H7 (cell line): ENCODE data around the gene DOCK4. TPM values are rescaled to one million over a fixed set of nuclear protein-coding genes. Genes with fewer than 3 reads are reported as not detected.

ENCODE experiments used
- DNase-seq: peaks from one replicate; pipeline ENCODE4 v3.0.0; 2012
- H3K27me3 ChIP-seq: 2 replicates; pipeline ENCODE4 v1.6.0; 2011; ENCODE audit warnings: mild to moderate bottlenecking, low read length; ENCODE audit not compliant: control insufficient read depth, insufficient read depth
- H3K36me3 ChIP-seq: replicated peaks from 2 replicates; pipeline ENCODE4 v1.5.1; 2011; ENCODE audit warnings: low read length; ENCODE audit not compliant: control insufficient read depth, insufficient read depth
- H3K4me3 ChIP-seq: 2 replicates; pipeline ENCODE4 v1.5.1; 2011; ENCODE audit warnings: low read depth, mild to moderate bottlenecking, control low read depth, low read length, moderate library complexity; ENCODE audit not compliant: insufficient read depth
- total RNA-seq: library from RNA; depleted of rRNA; stranded (reverse); fragments of >200 nt; shearing (Covaris generic); gene quantifications from 2 replicates; pipeline ENCODE4 v1.2.3, GENCODE V29; 2014

Gene DOCK4
- total RNA-seq, 1 experiment from 2014 or later: 16.1 TPM

- H3K27me3 ChIP-seq: no peaks in the 10 kb centered on the region
- no peak for DNase-seq
- H3K4me3 ChIP-seq: no peak overlapping the region
- H3K36me3 ChIP-seq: no peaks in the 10 kb centered on the region
These were observed 346.0 kb downstream of the DOCK4 start for GRCh38 chr7:111860248-111860647.

- H3K36me3 ChIP-seq: no peaks in the 10 kb centered on the region
- DNase-seq: no peak
- H3K4me3 ChIP-seq: no peak overlapping the region
- H3K27me3 ChIP-seq: no peaks in the 10 kb centered on the region
These were observed 347.9 kb downstream of the DOCK4 start for GRCh38 chr7:111858331-111858730.

DNA sequence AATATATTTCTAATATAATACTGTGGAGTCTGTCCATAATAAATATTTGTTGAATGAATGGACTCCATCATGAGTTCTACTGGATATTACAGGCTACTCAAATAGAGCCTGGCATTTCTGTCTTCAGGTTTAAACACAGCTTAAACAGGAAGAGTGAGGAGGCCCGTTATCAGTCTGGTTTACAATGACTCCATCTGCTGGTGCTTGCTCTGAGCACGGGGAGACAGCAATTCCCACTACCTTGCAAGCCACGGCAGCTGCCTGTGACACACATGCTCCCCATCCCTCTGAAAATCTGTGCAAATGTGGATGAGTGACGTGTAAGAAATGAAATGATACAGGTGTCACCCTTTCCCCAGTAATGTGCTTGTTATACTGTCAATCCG is 350.4 kb downstream of the DOCK4 start:
- peak; percentile 32 for DNase-seq
- Histone ChIP-seq H3K27me3 (no peaks in the 10 kb centered on the region), H3K4me3 (no peak overlapping the region), H3K36me3 (no peaks in the 10 kb centered on the region)

DNA sequence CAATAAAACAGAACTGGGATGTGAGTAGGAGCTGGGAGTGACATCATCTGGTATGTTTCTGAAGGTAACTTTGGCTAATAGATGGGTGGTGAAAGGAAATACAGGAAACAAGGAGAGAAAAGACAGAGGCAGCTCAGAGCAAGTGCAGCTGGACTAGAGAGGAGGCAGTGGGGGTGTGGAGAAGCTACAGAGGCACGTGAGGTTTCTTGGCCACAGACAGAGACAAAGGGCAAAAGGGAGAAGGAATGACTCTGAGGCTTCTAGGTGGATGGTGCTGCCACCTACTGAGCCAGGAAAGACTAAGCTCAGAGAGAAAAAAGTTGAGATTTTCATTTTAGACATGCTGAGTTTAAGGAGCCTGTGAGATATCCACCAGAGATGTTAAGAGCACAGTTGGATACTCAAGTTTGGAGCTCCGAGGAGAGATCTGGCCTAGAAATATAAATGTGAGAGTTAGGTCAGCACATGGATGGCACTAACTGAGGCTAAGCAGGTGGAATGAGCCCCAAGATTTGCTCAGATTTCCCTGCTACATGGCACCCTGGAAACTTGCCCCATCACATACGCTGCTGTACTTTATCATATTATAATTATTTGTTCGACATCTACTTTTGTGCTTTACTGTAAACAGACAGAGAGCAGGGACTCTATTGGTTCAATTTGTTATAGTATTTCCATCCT is 350.9 kb downstream of the DOCK4 start:
- Histone ChIP-seq H3K36me3 (no peaks in the 10 kb centered on the region), H3K27me3 (no peaks in the 10 kb centered on the region), H3K4me3 (no peak overlapping the region)
- DNase-seq: peak; percentile 49

GRCh38 chr7:111853201-111853990 is 352.8 kb downstream of the DOCK4 start:
- no peak overlapping the region for H3K4me3 ChIP-seq
- H3K36me3 ChIP-seq: no peaks in the 10 kb centered on the region
- DNase-seq: no peak

GRCh38 chr7:111852081-111852480 is 354.1 kb downstream of the DOCK4 start:
- no peaks in the 10 kb centered on the region for H3K36me3 ChIP-seq
- no peak for DNase-seq
- H3K4me3 ChIP-seq: no peak overlapping the region
- H3K27me3 ChIP-seq: no peaks in the 10 kb centered on the region

More at GRCh38 chr7:111853201-111853990, 352.8 kb downstream of the DOCK4 start:
- H3K27me3 ChIP-seq: no peaks in the 10 kb centered on the region

DNA sequence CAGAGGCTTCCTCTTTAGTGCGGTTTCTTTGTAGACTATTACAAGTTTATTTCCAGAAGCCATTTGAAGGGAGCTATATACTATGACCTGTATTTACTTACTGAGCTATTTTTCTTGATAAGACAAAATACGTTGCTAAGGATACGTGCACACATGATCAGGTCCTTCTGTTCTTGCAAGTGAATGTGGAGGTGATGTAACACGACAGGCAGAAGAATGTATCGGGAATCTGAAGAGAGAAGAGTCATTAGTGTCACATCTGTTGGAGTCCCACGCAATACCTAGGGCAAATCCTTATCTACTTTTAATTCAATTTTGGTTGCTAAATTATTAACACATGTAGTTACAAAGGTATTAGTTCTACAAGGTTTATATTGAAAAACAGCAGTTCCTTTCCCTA is 359.3 kb downstream of the DOCK4 start:
- Histone ChIP-seq H3K4me3 (no peak overlapping the region), H3K27me3 (no peaks in the 10 kb centered on the region), H3K36me3 (no peaks in the 10 kb centered on the region)
- no peak for DNase-seq

- no peak for DNase-seq
- Histone ChIP-seq H3K4me3 (no peak overlapping the region), H3K36me3 (no peaks in the 10 kb centered on the region), H3K27me3 (no peaks in the 10 kb centered on the region)
These were observed 360.3 kb downstream of the DOCK4 start for GRCh38 chr7:111845853-111846252.

DNA sequence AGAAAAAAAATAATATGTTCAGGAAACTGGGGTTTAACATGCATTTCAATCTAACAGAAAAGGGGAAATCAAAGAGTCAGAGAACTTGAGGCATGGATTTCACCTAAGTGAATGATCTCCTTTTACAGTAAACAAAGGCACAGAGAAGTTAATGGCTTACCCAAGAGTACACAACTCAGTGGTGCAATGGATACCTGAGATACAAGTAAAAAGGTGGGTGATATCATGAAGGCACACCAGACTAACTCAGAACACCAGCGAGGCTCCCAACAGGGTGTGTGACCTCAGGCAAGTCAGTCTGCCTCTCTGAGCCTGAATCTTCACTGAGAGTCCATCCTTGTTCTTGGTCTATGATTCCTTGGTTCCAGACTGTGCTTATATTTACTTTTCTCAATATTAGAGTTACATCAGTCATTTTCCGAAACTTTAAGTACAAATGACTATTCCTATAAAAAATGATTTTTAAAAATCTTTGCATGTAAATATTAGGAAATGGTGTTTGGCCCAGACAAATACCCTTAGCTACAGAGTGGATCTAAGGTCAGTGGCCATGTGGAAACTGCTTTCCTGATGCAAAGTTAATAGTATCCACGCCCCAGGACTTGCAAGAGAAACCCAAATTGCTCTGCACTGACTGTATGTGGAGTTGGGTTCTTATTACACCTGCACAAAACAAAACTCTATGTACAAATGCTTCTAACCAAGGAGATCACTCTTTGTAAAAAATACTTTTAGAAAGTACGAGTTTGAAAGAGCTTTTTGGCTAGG is 361.1 kb downstream of the DOCK4 start:
- Histone ChIP-seq H3K4me3 (no peak overlapping the region), H3K27me3 (no peaks in the 10 kb centered on the region), H3K36me3 (no peaks in the 10 kb centered on the region)
- DNase-seq: no peak

DNA sequence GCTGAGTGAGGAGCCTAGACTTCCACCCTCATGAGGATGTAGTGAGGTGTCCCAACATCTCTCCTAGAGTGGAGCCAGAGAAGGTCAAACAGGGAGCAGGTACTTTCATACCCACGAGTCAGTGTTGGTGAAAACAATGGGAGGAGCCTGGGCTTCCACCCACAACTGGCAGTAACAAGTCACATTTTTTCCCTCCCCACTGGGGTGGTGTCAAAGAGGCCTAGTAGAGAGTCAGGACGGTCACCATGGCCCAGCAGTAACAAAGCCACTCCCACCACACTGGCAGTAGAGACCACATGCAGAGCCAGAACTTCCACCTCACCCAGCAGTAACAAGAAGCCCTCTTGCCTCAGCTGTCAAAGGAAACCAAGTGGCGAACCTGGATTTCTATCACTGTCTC is 363.7 kb downstream of the DOCK4 start:
- no peak overlapping the region for H3K4me3 ChIP-seq
- H3K36me3 ChIP-seq: no peaks in the 10 kb centered on the region
- no peak for DNase-seq
- H3K27me3 ChIP-seq: no peaks in the 10 kb centered on the region

- DNase-seq: no peak
- H3K27me3 ChIP-seq: no peaks in the 10 kb centered on the region
- no peak overlapping the region for H3K4me3 ChIP-seq
- H3K36me3 ChIP-seq: no peaks in the 10 kb centered on the region
These were observed 364.5 kb downstream of the DOCK4 start for GRCh38 chr7:111841596-111842205.

DNA sequence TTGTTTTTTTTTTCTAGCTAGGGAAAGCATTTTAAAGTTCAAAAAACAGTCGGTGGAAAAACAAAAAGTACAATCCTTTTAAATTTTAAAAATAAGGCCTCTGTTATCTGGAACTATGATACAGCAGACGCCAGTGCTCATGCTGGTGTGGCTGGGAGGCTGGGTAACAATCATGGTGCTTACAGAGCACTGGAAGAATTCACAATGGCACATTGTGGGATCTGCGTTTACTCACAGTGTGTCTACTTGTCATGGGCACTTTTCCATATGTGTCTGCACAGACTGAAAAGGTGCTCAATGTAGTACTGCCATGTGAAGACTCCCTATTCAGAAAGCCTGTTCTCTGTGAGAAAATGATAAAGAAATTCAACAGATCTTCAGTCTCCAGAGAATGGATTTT is 365.7 kb downstream of the DOCK4 start:
- Histone ChIP-seq H3K36me3 (no peaks in the 10 kb centered on the region), H3K27me3 (no peaks in the 10 kb centered on the region), H3K4me3 (no peak overlapping the region)
- DNase-seq: no peak

- no peak for DNase-seq
- Histone ChIP-seq H3K4me3 (no peak overlapping the region), H3K27me3 (no peaks in the 10 kb centered on the region), H3K36me3 (no peaks in the 10 kb centered on the region)
These were observed 366.9 kb downstream of the DOCK4 start for GRCh38 chr7:111839261-111839660.

DNA sequence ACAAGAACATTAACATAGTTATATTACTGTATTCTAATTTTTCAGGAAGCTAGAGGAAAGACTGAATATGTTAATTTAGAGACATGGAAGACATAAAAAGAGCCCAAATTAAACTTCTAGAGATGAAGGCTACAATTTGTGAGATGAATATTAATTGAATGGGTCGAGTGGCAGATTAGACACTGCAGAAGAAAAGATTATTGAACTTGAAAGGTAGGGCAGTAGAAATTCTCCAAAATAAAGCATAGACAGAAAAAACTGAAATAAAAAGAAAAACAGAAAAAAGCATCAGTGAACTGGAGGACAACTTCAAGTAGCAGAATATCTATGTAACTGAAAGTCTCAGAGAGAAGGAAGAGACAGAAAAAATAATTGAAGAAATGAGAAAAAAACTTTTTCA is 369.6 kb downstream of the DOCK4 start:
- H3K27me3 ChIP-seq: no peaks in the 10 kb centered on the region
- no peak for DNase-seq
- H3K36me3 ChIP-seq: no peaks in the 10 kb centered on the region
- H3K4me3 ChIP-seq: no peak overlapping the region
